ENCODE measurements around the gene FJX1. TPM values are rescaled to one million over a fixed set of nuclear protein-coding genes. Genes with fewer than 3 reads are reported as not detected.

Gene FJX1
- total RNA-seq, 1 experiment from 2014 or later = 71.4 TPM

DNA sequence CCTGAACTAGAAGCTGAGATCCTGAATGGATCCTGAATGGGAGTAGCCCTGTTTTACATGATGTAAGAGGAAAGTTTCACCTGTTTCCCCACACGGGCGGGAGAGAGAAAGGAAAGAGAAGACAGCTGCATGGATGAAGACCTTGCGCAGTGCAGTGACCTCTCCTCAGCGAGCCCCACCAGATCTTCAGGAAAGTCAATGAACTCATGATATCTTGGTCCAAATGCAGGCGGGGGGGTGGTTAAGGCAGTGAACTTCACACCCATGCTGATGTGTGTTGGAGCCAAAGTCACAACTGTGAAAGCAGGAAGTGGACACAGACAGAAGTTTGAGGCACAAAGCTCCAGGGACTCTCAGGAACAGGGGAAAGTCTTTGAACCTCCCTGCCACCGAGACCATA lies 8.6 kb upstream of the FJX1 start:
- H3K4me3 ChIP-seq (ENCODE audit: low read length) = no peak overlapping the region
- H3K4me1 ChIP-seq (ENCODE audit: insufficient read depth, low read length) = peaks cover 2% of the 10 kb centered on the region
- H3K27me3 ChIP-seq (ENCODE audit: low read length) = no peaks in the 10 kb centered on the region
- no peaks in the 10 kb centered on the region for H3K9me2 ChIP-seq (replicated peaks; ENCODE audit: low read length)
- no peaks in the 10 kb centered on the region for H4K20me1 ChIP-seq (ENCODE audit: low read length)
- intact Hi-C loops (cut with micrococcal nuclease) = loop anchor here (10.0 kb wide), 1 partner anchor 425 kb away; no protein-coding TSS in a partner anchor
- H3K27ac ChIP-seq (ENCODE audit: low read length) = no peak overlapping the region
- BruUV-seq (replicated peaks) = no TSS peak
- no peak overlapping the region for H3K4me2 ChIP-seq (ENCODE audit: low read length)
- ATAC-seq (no peak), DNase-seq (no peak)
- H3K9ac ChIP-seq (ENCODE audit: low read length) = no peak overlapping the region
- CTCF ChIA-PET = no interaction called here
- no peaks in the 10 kb centered on the region for H3K36me3 ChIP-seq (ENCODE audit: low read depth, low read length)
- TF ChIP-seq CTCF (conservative IDR thresholded peaks at IDR 0.05; ENCODE audit: low read depth, low read length) = no peak
- TF ChIP-seq EZH2phosphoT487 (IDR thresholded peaks at IDR 0.05; ENCODE audit: borderline replicate concordance, low read length) = no peak
- TF ChIP-seq EZH2 (IDR thresholded peaks at IDR 0.05; ENCODE audit: low read length, unreplicated experiment) = no peak
- POLR2A ChIA-PET (ENCODE audit: unreplicated experiment) = no interaction called here
- no peaks in the 10 kb centered on the region for H3K9me3 ChIP-seq (ENCODE audit: low read length)
- no peaks in the 10 kb centered on the region for H3K79me2 ChIP-seq (ENCODE audit: low read length)
- no peaks in the 10 kb centered on the region for H3F3A ChIP-seq (ENCODE audit: low read length, unreplicated experiment)
- no peak overlapping the region for H2AFZ ChIP-seq (ENCODE audit: low read length)

- H3K9me3 ChIP-seq (ENCODE audit: low read length) = no peaks in the 10 kb centered on the region
- no peak for TF ChIP-seq EZH2 (IDR thresholded peaks at IDR 0.05; ENCODE audit: low read length, unreplicated experiment)
- no peak for TF ChIP-seq EZH2phosphoT487 (IDR thresholded peaks at IDR 0.05; ENCODE audit: borderline replicate concordance, low read length)
- no peak for TF ChIP-seq CTCF (conservative IDR thresholded peaks at IDR 0.05; ENCODE audit: low read depth, low read length)
- CTCF ChIA-PET = no interaction called here
- no peak for DNase-seq
- H3K4me1 ChIP-seq (ENCODE audit: insufficient read depth, low read length) = peaks cover 11% of the 10 kb centered on the region
- intact Hi-C loops (cut with micrococcal nuclease) = loop anchor here (10.0 kb wide), 1 partner anchor 424 kb away; no protein-coding TSS in a partner anchor
- H2AFZ ChIP-seq (ENCODE audit: low read length) = no peak overlapping the region
- H3K36me3 ChIP-seq (ENCODE audit: low read depth, low read length) = no peaks in the 10 kb centered on the region
- no peaks in the 10 kb centered on the region for H3K27me3 ChIP-seq (ENCODE audit: low read length)
- H4K20me1 ChIP-seq (ENCODE audit: low read length) = no peaks in the 10 kb centered on the region
- no peak overlapping the region for H3K4me3 ChIP-seq (ENCODE audit: low read length)
- ATAC-seq = no peak
- no peaks in the 10 kb centered on the region for H3F3A ChIP-seq (ENCODE audit: low read length, unreplicated experiment)
- no peak overlapping the region for H3K27ac ChIP-seq (ENCODE audit: low read length)
- H3K4me2 ChIP-seq (ENCODE audit: low read length) = no peak overlapping the region
- BruUV-seq (replicated peaks) = no TSS peak
- POLR2A ChIA-PET (ENCODE audit: unreplicated experiment) = no interaction called here
- no peaks in the 10 kb centered on the region for H3K9me2 ChIP-seq (replicated peaks; ENCODE audit: low read length)
- no peaks in the 10 kb centered on the region for H3K79me2 ChIP-seq (ENCODE audit: low read length)
- H3K9ac ChIP-seq (ENCODE audit: low read length) = no peak overlapping the region
These were observed 7.6 kb upstream of the FJX1 start for GRCh38 chr11:35610631-35611030.

GRCh38 chr11:35611741-35612140 lies 6.5 kb upstream of the FJX1 start:
- Histone ChIP-seq H3K27me3 (ENCODE audit: low read length) (no peaks in the 10 kb centered on the region), H3K9ac (ENCODE audit: low read length) (no peak overlapping the region), H3K4me1 (ENCODE audit: insufficient read depth, low read length) (peaks cover 21% of the 10 kb centered on the region), H3K36me3 (ENCODE audit: low read depth, low read length) (no peaks in the 10 kb centered on the region), H2AFZ (ENCODE audit: low read length) (no peak overlapping the region), H3K27ac (ENCODE audit: low read length) (no peak overlapping the region), H3F3A (ENCODE audit: low read length, unreplicated experiment) (no peaks in the 10 kb centered on the region), H3K9me2 (replicated peaks; ENCODE audit: low read length) (no peaks in the 10 kb centered on the region), H3K9me3 (ENCODE audit: low read length) (no peaks in the 10 kb centered on the region), H3K4me3 (ENCODE audit: low read length) (no peak overlapping the region), H3K79me2 (ENCODE audit: low read length) (no peaks in the 10 kb centered on the region), H4K20me1 (ENCODE audit: low read length) (no peaks in the 10 kb centered on the region), H3K4me2 (ENCODE audit: low read length) (no peak overlapping the region)
- POLR2A ChIA-PET (ENCODE audit: unreplicated experiment) = interaction anchor here (0.7 kb wide), 1 partner anchor 647 kb away, joined by 3 read pairs; no protein-coding TSS in a partner anchor
- ATAC-seq = no peak
- CTCF ChIA-PET = no interaction called here
- no peak for DNase-seq
- no TSS peak for BruUV-seq (replicated peaks)
- intact Hi-C loops (cut with micrococcal nuclease) = loop anchor here (10.0 kb wide), 1 partner anchor 423 kb away; no protein-coding TSS in a partner anchor
- TF ChIP-seq EZH2phosphoT487 (IDR thresholded peaks at IDR 0.05; ENCODE audit: borderline replicate concordance, low read length) (no peak), EZH2 (IDR thresholded peaks at IDR 0.05; ENCODE audit: low read length, unreplicated experiment) (no peak), CTCF (conservative IDR thresholded peaks at IDR 0.05; ENCODE audit: low read depth, low read length) (no peak)

Data from PC-3 (cell line).